Upper lobe of left lung (tissue), 4 donors: ENCODE results near the gene KLF3.

Experiments
- CTCF ChIP-seq, 6 experiments: fragments of 450-650 bp in 4 of 6; fragments of 200-600 bp in 2 of 6; sonication (generic) in 2 of 6; IDR thresholded peaks; one replicate each; pipeline ENCODE4 v1.5.1; 2016 to 2019; ENCODE audit warnings: antibody characterized with exemption in 6 of 6
- EP300 ChIP-seq, 4 donors: sonication (generic); formaldehyde crosslinking; IDR thresholded peaks; one replicate each; pipeline ENCODE4 v1.5.1; 2017; ENCODE audit warnings: antibody characterized with exemption in 4 of 4, control low read depth in 2 of 4

GRCh38 chr4:38711066-38711465 is 47.1 kb downstream of the KLF3 start:
- TF ChIP-seq CTCF (IDR thresholded peaks at IDR 0.05) (no peak), EP300 (IDR thresholded peaks at IDR 0.05) (no peak)
